NOMO-1 treated with DMSO at 0.1 percent for 48 hours (cell line): ENCODE data around the gene GPR137.
"Not testable (repeated sequence)": the region's sequence is repeated elsewhere in the genome, so short reads cannot be mapped to it uniquely, and the experiment has no call there.

Source experiments
- DNase-seq: peaks from one replicate; lab custom pipeline; 2025; ENCODE audit not compliant: unreplicated experiment; lab: John Stamatoyannopoulos, UW

GPR137 gene

GRCh38 chr11:64317325-64317960 lies 31.8 kb downstream of the GPR137 start, which contains the start of gene TRMT112:
Gene TRMT112, minus strand, starts transcription at chr11:64317559. Its CDS starts 33 bp downstream, at chr11:64317526.
- peak; percentile 98 for DNase-seq

- peak; percentile 98 for DNase-seq
Observed at GRCh38 chr11:64317961-64318765, 32.5 kb downstream of the GPR137 start, which contains the start of gene PRDX5. Gene PRDX5, plus strand, starts transcription at chr11:64318121. Its CDS starts 95 bp downstream, at chr11:64318216.

GRCh38 chr11:64318766-64319761 lies 33.4 kb downstream of the GPR137 start:
- peak; percentile 56 for DNase-seq

- DNase-seq, result no peak
Observed at GRCh38 chr11:64320556-64320955, 34.9 kb downstream of the GPR137 start.

GRCh38 chr11:64321026-64321425 lies 35.4 kb downstream of the GPR137 start:
- DNase-seq, result no peak

- DNase-seq, result no peak
Observed at GRCh38 chr11:64321533-64321932, 35.9 kb downstream of the GPR137 start.

GRCh38 chr11:64322925-64323260 lies 37.2 kb downstream of the GPR137 start:
- DNase-seq, result no peak

- no peak for DNase-seq
Observed at GRCh38 chr11:64323373-64323772, 37.7 kb downstream of the GPR137 start.

- not testable (repeated sequence) for DNase-seq
Observed at GRCh38 chr11:64323984-64324383, 38.3 kb downstream of the GPR137 start.

GRCh38 chr11:64324692-64325469 lies 39.2 kb downstream of the GPR137 start:
- no peak for DNase-seq

GRCh38 chr11:64327375-64327774 lies 41.7 kb downstream of the GPR137 start:
- no peak for DNase-seq

GRCh38 chr11:64327993-64328392 lies 42.3 kb downstream of the GPR137 start:
- no peak for DNase-seq

GRCh38 chr11:64330888-64331287 lies 45.2 kb downstream of the GPR137 start:
- DNase-seq, result no peak

GRCh38 chr11:64331569-64332371 lies 46.1 kb downstream of the GPR137 start:
- DNase-seq, result peak; percentile 88

GRCh38 chr11:64333556-64333955 lies 47.9 kb downstream of the GPR137 start:
- no peak for DNase-seq

GRCh38 chr11:64334764-64335735 lies 49.4 kb downstream of the GPR137 start:
- peak; percentile 97 for DNase-seq

- DNase-seq, result no peak
Observed at GRCh38 chr11:64337538-64338249, 52.0 kb downstream of the GPR137 start.

GRCh38 chr11:64338716-64339115 lies 53.1 kb downstream of the GPR137 start:
- DNase-seq, result no peak
